ENCODE results near the gene GSE1.

GSE1 gene

DNA sequence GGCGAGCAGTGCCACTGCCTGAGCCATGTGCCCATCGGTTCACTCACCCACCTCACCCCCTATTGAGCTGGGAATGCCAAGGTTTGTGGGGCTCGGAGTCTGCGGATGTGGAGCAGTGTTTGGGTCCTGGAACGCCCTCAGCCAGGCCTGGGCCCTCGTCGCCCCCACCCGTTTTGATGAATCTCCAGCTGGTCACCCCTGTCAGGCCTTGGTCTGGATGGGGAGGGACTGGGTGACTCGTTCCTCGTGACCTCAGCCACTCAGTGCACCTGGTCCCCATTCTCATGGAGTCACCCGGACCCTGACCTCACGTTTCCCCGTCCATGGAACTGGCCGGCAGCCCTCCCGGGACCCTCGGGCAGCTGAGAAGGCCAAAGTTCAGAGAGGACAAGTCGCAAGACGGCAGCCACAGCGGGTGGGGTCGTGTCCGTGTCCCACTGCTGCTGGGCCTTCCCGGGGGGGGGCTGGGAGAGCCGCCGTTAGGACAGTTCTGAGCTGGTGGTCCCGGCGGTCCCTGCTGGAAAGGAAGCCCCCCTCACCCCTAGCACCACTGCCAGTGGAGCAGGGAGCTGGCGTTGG lies 23.2 kb downstream of the GSE1 start:
- DNase-seq = no peak

DNA sequence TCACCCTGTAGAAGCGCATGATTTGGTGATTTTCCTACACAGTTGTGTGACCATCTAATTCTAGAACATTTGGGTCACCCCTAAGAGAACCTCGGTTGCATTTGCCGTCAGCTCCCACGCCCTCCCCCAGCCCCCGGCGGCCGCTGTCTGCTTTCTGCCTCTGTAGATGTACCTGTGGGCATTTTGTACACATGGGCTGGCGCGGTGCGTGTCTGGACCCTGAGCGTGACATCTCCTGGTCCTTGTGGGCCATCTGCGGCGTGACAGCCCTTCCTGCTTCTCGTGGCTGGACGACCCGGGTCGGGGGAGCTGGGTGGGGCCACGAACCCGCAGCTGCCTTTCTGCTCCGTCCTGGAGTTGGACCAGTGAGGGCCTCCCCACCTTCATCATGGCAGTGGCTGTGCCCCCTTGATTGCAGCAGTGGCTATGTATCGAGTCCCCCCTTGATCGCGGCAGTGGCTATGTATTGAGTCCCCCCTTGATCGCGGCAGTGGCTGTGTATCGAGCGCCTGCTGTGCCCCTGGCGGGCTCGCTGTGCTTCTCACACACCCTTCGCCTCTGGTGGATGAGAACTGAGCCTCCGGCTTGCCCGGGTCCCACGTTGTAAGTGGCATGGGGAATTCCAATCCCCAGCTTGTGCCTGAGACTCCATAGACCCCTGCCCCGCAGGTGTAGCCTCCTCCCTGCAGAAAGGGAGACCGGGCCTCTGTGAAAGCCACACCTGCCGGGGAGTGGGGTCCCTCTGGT lies 24.1 kb downstream of the GSE1 start:
- no peak for DNase-seq

DNA sequence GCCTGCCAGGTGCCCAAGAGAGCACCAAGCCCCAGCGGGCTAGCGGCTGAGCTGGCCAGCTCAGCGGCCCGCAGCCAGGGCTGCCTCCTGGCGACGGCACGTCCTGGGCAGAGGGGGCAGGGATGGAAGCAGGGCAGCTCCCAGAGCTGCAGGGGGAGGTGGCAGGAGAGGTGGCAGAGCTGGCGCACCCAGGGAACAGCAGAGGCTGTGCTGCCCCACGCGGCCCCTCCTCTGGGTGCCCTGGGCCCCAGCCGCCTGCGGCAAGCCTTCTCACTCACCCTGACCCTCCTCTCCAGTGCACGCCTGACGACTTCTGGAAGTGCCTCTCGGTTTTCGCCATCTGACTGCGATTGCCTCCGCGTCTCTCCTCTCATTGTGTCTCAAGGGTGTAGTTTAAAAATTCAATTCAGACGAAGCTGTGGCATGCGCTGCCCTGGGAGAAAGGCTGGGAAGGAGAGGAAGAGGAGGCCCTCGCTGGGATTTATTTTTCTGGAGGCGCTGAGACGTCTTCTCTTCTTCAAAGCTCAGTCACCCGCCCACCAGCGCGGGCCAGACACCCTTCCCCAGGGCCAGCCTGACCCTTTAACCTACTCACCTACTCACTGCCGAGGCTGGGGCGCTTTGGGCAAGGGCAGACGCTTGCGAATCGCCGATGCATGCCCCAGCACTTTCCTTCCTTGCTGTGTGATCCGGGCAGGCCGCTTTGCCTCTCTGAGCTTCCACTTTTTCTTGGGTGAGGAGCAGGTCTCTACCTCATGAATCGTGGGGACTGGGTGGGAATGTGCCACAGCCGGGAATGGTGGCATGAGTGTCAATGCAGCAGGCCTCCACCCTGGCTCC lies 24.9 kb downstream of the GSE1 start:
- no peak for DNase-seq

DNA sequence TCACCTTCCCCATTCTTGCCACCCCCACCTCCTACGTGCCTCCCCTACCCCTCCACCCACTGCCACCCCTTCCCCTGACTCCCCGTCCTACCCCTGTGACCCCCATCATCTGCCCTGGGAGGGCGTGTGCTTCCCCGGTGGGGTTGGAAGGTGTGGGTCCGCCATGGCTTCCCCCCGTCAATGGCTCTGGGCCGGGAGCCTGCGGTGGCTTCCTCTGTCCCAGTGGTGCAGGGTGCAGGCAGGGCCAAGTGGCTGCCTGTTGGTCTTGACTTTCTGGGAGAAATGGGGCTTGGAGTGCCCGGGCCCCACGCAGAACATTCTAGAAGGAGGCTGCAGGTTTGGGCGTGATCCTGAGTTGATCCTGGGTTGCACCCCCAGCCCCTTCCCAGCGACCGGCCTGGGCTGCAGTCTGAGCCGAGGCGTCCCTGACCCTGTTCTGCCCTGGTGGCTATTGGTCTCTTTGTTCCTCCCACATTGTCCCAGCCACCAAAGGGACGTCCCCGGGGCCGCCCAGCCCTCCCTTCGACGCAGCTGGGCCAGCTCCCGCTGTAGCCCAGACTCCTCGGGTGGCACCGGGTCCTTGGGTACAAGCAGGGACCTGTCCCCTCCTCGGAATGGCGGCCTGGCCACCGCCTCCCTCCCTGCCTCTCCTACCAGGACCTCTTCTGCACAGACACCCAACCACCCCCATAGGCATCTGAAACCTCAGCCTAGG lies 25.7 kb downstream of the GSE1 start:
- DNase-seq = no peak

DNA sequence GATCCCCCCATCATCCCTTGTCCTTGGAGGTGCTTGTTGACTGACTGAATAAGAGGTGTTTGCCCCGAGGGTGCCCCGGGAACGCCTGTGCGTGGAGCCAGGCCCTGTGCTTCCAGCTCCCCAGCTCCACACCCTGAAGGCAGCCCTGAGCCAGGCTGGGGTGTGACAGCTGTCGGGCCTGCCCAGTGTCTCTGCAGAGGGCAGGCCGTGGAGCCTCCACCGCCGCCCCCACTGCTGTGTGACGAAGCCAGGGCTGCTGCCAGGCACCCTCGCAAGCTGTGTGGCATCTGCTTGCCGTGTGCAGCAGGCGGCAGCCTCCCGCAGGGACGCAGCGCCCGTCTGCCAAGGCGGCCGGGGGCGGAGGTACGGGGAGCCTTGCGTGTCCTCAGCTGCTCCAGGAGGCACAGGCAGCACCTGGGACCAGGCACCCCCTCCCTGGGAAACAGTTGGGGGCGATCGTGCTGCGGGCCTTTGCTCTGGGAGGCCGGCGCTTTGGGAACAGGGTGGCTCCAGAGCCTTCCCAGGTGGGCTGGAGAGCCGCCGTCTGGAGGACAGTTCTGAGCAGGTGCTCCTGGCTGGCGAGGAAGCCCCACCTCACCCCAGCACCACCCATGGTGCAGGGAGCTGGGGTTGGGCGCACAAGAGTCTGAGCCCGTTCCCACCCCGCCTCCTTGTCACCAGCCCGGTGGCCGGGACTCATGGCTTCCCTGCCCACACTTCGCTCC lies 26.6 kb downstream of the GSE1 start:
- DNase-seq = no peak

DNA sequence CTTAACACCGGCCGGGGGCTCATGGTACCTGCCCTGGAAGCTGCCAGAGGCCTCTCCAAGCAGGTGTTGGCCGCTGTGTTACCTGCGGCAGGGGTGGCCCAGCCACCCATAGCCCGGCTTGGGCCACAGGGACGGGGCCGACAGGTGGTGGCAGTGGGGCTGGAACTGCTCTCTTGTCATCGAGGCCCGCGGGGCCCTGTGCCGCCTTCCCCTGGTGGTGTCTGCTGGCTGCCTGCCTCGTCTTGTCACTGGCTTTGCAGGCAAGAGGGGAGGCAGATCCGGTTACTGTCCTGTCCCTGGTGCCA lies 27.1 kb downstream of the GSE1 start:
- no peak for DNase-seq

DNA sequence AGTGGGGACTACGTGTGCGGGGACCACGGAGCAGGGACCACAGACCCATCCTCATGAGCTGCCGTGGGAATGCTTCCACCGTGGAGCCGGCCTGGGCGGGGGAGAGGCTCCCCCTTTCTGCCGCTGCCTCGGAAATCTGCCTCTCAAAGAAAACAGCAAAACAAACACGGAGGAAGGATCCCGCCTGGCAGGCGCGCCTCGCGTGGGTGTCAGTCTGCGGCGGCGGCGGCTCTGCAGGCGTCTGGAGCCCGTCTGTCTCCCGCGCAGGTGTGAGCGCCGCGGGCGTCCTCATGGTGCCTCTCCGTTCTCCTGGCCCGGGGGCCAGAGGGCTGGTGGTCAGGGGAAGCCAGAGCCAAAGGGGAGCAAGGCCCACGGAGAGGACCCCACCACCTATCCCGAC lies 27.5 kb downstream of the GSE1 start:
- DNase-seq = no peak

DNA sequence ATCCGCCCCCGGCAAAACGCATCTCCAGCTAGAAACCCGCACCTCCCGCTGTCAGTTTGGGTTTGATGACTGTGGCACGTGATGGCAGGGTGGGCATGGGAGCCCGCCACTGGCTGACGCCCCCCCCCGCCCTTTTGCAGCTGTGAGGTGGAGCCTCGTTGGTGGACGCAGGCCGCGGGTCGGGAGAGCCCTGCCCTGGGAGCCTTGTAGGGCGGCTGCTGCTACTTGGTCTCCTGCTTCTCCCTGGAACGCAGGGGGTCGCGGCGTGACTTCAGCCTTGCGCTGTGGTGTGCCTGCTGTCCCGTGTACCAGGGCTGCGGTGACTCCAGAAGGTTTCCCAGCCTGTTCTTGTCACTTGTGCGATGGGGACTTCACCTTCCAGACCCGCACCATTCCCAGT lies 28.2 kb downstream of the GSE1 start:
- no peak for DNase-seq

DNA sequence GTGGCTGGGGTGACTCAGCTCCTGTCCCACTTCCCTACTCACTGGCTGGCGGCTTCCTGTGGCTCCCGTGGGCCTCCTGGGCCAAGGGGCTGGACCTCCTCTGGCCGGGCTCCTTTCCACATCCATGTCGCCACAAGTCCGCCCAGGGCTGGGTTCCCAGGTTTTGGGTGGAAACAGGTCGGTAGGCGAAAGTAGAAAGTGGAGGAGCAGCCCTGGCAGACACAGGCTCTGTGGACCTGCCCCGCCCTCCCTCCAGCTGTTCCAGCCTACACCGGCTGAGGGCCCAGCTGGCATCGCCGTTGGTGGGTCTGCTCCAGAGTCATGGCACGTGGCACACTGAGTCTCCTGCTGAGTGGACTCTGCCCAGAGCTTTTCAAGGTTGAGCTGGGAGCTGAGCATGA lies 28.7 kb downstream of the GSE1 start:
- DNase-seq = no peak

DNA sequence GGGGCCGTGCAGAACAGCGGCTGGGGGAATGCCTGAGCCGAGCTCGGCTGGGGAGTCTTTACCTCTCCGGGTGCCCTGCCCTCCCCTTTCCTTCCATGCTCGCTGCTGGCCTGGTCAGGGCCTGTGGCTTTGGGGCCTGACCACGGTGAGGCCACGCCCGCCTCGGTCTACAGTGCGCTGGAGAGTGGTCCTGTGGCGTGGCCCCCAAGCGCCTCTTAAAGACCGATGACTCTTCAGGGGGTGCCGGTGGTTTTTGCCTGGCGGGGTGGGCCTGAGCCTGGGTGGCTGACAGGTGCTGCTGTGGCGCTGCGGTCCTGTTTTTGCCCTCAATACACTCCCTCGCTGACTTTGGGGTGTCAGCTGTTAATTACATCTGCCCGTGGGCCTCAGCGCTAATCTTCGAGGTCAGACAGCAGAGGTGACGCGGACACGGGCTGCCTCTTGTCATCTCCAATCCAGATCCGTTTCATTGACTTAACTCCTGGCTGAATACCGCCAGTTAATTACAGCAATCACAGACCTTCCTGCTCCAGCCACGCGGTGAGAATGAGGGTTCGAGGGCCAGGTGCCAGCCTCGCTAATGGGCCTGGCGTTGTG lies 29.7 kb downstream of the GSE1 start:
- DNase-seq = no peak

DNA sequence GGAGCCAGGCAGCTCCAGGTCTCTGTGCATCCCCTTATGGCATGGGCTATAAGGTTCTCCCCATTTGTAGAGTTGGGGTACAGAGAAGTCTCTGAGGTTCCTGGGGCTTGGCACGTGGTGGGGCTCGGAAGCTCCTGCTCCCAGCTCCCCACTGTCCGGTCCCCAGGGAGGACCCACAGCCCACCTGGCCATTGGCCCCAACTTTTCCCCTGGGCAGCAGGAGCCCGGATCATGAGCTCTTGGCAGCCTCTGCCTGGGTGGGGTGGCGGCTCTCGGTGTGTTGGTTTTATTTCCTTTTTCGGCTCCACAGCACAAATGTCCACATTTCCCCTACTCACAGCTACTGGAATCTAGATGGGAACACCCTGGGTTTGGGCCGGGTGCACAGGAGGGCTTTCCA lies 30.5 kb downstream of the GSE1 start:
- DNase-seq = peak; percentile 25

DNA sequence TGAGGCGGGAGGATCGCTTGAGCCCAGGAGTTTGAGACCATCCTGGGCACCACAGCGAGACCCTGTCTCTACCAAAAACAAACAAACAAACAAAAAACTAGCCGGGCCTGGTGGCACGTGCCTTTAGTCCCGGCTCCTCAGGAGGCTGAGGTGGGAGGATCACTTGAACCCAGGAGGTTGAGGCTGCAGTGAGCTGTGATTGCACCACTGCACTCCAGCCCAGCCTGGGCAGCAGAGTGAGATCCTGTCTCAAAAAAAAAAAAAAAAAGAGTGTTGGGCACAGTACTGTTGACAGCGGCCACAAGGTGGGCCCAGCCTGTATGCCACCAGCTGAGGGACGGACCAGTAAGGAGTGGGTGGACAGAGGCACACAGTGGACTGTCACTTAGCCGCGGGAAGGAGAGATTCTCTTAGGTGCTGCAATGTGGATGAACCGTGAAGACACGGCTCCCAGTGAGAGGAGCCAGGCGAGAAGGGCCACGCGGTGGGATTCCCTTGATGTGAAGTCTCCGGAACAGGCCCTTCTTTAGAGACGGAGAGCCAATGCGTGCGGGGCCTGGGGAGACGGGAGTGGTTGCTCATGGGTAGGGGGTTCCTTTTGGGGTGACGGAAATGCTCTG lies 31.1 kb downstream of the GSE1 start:
- DNase-seq = no peak

DNA sequence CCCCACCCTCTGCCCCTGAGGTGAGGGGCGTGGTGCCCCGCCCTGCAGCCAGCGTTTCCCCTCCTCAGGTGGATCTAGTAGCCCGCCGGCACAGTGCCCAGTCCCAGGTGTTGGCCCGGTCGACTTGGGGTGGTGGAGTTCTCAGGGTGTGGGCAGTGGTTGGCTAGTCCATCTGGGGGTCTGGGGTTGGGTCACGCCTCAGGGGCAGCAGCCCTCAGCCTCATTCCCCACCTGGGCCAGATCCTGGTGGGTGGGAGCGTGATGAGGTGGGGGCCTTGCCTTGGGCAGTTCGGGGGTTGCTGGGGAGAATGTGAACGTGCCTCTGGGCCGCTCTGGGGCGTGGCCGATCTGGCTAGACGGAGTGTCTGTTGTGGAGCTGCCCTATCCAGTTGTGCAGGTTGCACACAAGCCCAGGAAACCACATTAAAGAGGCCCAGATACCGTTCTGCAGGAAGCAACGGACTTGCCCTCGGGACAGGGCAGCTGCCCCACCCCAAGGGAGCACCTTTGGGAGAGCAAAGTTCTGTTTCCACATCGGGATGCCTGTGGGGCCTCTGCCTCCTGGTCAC lies 32.0 kb downstream of the GSE1 start:
- DNase-seq = no peak

DNA sequence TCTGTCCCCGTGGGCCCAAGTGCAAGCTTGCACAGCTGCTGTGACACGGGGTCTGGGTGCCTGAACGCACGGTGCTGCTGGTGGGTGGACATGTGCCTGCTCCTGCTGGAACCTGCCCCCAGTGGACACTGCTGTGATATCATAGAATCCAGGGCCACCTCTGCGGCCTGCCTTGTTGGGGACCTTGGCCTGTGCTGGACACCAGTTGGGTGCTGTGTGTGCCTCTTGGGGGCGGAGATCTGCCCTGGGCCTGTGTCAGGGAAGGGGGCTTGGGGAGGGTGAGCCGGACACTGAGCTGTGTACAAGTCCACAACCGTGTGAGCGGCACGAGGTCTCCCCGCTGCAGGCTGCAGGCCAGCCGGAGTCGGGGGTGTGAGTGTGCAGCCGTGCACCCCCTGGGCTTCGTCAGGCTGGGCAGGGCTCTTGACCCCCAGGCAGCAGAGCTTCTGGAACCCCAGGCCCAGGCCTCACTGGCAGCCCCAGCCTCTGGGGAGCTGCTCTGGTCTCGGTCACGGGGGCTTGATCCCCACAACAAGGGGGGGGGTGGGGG lies 33.3 kb downstream of the GSE1 start:
- DNase-seq = no peak

DNA sequence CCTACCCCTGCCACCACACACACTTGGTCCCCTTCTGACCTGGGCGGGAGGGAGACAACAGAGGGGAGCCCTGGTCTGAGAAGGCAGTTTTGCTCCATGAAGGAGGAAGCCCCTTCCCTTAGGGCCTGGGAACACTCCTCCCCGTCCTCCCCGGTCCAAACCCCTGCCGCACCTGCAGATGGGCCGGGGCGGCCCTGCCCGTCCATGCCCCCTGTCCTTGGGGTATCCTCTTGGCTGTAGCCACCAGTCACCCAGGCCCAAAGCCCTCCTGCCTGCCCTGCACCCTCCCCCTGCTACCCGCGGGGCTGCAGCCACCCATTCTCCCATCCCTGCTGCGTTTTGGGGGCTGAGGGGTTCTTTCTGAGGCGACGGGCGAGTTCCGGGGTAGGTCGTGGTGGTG lies 33.9 kb downstream of the GSE1 start:
- DNase-seq = no peak

DNA sequence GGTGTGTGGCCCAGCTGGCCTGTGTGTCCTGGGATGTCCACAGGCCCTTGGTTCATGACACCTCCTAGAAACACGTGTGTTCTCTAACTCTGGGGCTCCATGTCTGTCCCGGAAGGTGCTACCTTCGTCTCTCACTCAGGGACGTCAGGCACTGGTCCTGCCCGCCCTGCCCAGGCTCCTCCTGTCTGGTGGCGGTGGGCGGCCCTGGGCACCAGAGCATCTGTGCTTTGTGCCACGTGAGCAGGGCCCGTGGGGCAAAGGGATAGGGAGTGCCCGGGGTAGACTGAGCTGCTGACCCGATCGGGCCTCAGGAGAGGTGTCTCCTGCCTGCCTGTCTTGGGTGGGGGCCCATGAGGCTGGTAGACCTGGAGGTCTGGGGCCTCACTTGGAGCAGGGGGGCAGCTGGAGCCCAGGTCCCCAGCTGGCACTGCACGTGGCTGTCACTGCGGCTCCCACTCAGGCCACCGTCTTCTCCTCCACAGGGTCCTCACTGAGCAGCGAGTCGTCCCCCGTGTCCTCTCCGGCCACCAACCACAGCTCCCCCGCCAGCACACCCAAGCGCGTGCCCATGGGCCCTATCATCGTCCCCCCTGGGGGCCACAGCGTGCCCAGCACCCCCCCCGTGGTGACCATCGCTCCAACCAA lies 35.1 kb downstream of the GSE1 start:
- DNase-seq = no peak

DNA sequence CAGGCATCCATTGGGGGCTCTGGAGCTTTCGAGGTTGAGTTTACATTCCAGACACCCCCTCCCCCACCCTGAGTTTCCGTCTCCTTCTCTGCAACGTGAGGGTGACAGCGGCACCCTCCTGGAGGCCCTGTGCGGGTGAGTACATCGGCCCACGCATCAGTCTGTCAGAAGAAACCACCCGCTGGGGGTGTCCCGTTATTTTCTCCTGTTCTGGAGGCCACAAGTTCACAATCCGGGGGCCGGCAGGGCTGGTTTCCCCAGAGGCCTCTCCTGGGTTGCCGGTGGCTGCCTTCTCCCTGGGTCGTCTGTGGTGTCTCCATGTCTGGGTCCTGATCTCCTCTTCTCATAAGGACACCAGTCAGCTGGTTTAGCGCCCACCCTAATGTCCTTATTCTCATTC lies 35.7 kb downstream of the GSE1 start:
- no peak for DNase-seq

DNA sequence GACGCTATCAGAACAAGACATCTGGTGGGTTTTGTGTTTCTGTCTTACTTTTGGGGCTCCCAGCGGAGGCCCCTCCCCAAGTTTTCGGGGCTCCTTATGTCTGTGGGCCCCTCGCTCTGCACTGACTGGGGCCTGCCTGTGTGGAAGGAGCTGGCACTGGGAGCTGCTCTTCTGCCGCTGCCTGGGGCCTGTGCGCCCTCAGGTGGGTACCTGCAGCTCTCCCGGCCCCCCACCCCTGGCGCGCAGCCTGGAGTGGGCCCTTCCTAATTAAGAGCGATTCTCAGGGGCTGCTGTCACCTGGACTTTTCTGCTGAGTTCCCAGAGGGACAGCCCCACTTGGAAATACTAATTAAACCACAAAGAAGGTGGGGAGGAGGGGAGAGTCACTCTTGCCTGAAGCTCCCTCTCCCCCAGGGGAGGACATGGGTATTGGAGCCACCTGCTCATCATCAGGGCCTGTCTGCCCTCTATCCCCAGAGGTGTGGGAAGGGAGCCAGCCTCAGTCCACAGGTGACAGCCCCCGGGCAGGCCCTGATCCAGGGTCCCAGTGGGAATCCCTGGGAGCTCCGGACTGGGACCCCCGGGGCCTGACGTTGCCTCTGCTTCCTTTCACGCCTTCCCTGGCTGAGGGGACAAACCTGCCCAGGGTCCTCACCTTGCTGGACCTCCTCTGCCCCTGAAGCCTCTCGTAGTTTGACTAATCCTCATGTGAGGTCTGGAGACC lies 36.5 kb downstream of the GSE1 start:
- DNase-seq = no peak

DNA sequence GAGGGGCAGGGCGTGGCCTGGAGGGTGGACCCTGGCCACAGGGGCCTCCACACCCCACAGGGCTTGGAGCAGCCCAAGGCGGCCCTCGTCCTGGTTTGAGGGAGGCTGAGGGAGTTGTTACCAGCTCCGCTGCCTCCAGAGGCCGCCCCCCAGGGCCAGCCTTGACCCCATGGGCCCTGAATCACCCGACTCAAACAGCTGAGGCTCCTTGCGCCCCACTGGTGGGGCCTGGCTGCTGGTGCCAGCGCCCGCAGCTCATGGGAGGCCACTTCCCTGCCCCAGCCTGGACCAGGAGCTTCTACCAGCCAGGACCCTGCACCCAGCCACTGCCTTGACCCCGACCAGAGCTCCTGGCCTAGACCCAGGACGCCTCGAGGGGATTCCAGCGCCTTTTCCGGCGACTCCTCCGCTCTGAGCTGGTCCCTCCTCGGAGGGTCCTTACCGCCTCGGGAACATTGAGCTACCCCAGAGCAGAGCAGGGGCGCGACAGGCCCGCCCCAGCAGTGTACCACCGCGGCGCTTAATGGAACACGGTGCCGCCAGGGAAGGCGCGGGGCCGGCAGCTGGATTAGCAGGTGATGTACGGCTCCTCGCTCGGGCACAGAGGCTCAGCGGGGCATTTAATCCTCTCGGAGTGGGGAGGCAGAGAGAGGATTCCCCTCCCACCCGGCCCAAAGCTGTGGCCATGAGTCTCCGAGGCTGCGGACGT lies 37.2 kb downstream of the GSE1 start:
- DNase-seq = no peak

Measured in inflammatory macrophage treated with lipopolysaccharide for 4 hours (primary cell).